ENCODE data around the gene TCF20.

DNA sequence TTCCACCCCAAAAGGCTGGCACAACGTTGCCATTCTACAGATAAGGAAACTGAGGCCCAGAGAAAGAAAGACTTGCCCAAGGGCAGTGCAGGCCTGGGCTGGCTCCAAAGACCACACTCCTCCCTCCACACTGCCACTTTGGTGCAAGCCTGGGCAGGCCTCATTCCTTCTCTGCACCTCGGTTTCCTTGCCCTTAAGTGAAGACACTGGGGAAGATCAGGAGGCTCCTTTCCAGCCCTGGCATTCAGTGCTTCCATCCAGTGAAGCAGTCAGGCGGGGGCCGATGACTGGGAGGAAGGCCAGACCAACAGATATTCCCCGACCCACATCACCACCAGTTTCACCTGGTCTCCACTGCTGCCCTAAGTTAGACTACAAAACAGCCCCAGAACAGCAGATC lies 18.3 kb upstream of the TCF20 start:
- no peak for TF ChIP-seq POLR2A (IDR thresholded peaks at IDR 0.05)
- TF ChIP-seq, protein P1, sequence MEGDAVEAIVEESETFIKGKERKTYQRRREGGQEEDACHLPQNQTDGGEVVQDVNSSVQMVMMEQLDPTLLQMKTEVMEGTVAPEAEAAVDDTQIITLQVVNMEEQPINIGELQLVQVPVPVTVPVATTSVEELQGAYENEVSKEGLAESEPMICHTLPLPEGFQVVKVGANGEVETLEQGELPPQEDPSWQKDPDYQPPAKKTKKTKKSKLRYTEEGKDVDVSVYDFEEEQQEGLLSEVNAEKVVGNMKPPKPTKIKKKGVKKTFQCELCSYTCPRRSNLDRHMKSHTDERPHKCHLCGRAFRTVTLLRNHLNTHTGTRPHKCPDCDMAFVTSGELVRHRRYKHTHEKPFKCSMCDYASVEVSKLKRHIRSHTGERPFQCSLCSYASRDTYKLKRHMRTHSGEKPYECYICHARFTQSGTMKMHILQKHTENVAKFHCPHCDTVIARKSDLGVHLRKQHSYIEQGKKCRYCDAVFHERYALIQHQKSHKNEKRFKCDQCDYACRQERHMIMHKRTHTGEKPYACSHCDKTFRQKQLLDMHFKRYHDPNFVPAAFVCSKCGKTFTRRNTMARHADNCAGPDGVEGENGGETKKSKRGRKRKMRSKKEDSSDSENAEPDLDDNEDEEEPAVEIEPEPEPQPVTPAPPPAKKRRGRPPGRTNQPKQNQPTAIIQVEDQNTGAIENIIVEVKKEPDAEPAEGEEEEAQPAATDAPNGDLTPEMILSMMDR (IDR thresholded peaks at IDR 0.05) = no peak
